Activated CD4-positive, alpha-beta T cell treated with anti-CD3 and anti-CD28 coated beads for 1 hour (primary cell): ENCODE data around the gene SPINDOC.

Experiments
- DNase-seq: peaks from one replicate; pipeline ENCODE4 v3.0.0-alpha.2; 2020

The SPINDOC gene

GRCh38 chr11:63834535-63835157 is 21.4 kb downstream of the SPINDOC start:
- no peak for DNase-seq

DNA sequence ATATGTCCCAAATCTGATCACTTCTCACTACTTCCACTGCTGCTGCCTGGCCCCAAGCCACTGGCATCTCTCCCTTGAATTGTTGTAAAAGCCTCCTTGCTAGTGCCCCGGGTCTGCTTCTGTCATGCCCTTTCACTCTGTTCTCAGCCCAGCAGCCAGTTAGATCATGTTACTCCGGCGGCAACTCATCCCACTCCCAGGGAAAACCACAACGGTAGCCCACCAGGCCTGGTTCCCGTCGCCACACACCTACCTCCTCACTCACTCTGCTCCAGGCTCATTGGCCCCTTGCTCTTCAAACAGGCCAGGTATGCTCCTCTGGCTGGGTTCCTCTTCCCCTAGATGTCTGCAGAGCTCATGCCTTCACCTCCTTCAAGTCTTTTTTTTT is 21.9 kb downstream of the SPINDOC start:
- no peak for DNase-seq

DNA sequence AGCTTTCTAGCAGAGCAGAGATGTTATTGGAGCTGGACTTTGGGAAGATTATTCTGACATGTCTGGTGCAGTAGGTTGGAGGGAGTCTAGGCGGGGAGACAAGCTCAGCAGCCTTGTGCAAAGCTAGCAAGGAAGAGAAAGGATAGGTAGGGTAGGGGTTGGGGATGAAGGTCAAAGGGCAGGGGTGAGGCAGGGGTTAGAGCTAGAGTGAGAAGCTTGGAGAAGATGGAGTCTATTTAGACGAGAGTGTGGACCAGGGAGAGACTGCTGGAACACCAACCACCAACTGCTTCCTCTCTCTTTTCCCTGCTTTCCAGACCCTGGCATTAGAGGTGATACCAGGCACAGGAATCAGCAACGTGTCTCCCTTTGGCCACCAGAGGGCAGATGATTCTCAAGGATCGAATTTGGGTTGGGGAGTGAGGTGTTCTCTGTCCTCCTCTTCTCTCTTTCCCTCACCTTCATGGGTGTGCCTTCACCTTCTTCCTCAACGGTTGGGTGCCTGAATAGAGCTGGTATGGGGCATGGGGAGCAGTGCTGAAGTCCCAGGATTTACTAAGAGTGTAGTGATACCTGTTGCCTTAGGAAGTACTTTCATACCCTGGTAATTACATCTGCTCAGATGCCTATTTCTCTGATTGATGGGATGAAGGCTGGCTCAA is 23.9 kb downstream of the SPINDOC start:
- peak; percentile 59 for DNase-seq

DNA sequence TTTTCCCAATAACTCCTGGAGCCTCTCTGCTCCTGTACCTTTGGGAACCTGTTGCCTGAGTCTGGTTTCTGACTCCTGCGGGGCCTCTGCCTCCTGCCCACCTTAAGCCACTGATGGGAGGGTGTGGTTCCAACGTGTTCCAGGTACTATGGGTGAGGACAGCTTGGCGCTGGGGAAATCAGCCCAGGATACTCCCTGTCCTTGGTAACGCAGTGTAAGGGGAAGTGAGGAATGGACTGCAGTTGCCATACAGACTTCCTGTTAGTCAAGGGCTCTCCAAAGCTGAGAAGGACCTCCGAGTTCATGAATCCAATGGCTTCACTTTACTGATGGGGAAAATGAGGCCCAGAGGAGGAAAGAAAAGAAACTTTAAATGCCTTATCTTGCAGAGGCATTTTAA is 24.5 kb downstream of the SPINDOC start:
- DNase-seq, result no peak

DNA sequence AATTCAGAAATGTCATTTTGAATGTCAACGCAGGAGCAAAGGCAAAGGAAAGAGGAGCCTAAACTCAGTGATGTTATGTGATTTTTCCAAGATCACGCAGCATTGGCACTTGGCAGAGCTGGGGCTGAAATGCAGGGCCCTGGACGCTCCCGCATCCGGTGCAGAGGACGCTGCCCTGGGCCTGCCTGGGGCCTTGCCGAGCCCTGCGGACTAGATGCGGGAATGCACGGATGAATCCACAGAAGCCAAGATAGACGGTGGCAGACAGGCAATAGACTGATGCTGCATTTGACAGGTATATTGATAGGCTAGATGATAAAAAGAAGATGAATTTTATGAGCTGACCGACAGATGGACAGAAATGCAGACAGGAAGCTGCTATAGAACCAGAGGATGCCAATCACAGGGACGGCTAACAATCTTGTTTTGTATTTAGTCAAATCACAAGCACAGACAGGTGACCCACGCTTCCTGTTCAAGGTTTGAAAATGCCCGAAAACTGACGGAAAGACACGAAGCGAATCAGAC is 25.0 kb downstream of the SPINDOC start:
- no peak for DNase-seq

GRCh38 chr11:63838678-63839507 is 25.6 kb downstream of the SPINDOC start, which contains the start of gene MARK2:
Gene MARK2, plus strand, starts transcription at chr11:63839110. Its CDS starts 397 bp downstream, at chr11:63839507.
- peak; percentile 100 for DNase-seq

GRCh38 chr11:63839508-63840355 is 26.5 kb downstream of the SPINDOC start:
- DNase-seq, result no peak

DNA sequence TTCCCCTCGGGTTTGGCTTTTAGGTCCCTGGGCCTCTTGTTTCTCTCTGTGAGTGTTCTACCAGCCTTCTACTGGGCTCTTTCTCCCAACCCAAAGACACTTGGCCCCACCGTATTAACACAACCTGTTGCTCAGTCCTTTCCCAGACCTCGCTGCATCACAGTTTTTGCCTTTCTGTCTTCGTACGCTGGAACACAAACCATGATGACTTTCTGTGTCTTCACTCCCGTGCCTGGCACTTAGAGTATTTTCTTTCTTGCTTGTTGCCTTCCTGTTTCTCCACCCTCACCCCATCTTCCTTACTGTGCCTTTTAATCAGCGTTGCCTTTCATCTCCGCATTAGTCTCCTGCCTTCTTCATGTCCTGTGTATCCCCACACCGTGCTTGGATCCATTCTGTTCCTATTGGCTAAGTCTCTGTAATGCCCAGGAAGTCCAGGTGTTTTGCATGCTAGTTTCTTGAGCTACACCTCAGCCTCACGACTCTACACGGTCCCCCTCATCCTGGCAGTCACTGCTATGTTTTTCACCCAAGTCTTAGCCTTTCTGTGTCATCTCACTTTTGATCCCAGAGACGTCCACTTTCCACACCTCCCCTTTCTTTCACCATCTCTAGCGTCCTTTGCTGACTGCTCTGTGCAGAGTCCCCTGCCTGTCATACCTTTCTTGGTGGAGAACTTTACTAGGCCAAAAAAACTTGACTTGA is 27.3 kb downstream of the SPINDOC start:
- no peak for DNase-seq

- DNase-seq, result no peak
Measured at GRCh38 chr11:63841554-63841953, 28.3 kb downstream of the SPINDOC start.

DNA sequence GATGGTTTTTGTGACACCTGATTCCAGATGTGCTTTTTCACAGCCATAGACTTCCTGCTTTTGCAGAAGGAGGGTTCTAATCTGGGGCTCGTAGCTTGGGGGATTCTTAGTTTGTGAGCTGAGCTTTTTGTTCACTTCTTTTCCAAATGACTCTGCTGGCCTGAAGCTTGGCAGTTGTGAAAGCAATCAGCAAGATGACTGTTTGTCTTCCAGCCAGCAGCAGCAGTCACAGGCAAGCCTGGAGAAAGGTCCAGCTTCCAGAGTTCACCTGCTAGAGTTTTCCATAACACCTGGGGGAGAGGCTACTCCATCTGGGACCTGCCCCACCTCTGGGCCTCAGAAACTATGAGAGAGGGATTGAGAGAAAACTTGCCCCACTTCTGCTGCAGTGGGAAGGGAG is 29.8 kb downstream of the SPINDOC start:
- no peak for DNase-seq

DNA sequence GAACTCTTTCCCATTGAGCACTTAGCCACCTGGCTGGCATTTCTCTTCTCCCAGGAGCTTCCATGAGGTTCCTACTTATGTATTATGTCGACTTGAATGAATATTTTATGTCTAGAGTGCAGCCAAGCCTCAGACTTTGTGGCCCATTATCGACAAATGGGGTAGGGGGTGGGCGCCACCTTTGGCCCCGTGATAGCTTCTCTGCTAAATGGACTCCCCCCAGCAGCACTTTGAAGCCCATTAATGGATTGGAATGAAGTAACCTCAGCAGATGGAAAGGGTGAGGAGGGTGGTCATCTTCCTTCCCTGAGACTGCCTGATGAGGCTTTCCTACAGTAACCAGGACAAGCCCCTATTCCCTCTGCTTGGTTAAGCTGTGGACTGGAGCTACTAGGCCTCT is 31.6 kb downstream of the SPINDOC start:
- DNase-seq, result no peak

DNA sequence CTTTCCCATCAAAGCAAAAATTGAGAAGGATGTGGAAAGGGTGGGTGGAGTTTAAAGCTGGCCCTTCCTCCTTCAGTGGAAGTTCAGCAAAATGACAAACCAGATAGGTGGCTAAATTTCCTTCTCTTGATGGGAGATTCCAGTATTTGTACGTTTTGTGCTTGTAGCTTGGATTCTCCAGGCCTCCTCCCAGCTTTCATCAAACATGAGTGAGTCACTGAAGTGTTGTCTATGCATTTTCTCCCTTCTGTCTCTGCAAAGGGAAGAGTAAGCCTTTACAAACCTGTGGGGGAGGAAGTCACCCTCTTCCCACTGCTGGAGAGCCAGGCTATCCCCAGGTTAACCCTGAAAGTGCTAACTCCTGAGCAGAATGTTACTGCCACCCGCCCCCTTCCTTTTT is 32.0 kb downstream of the SPINDOC start:
- no peak for DNase-seq

DNA sequence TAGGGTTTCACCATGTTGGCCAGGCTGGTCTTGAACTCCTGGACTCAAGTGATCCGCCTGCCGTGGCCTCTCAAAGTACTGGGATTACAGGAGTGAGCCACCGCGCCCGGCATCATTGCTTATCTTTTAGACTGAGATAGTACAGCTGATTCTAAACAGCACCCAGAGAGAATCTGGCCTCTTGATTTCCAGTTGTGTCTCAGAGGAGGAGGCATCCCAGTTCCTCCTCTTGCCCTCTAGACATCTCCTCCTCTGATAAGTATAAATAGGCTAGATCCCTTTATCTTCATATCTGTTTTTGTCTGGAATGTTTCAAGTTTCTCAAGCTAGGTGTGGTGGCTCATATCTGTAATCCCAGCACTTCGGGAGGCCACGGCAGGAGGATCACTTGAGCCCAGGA is 32.7 kb downstream of the SPINDOC start:
- DNase-seq, result no peak

DNA sequence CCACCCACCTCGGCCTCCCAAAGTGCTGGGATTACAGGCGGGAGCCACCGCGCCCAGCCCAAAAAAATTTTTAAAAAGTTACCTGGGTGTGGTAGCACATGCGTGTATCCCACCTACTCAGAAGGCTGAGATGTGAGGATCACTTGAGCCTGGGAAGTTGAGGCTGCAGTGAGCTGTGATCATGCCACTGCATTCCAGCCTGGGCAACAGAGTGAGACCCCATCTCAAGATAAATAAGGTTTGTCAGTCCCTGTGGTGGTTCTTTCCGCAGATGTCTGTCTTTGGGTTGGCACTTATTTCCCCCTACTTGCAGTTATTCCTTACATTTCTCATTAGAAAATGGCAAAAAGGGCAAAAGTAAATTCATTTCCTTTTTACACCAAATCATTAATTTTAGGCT is 33.6 kb downstream of the SPINDOC start:
- DNase-seq, result no peak

DNA sequence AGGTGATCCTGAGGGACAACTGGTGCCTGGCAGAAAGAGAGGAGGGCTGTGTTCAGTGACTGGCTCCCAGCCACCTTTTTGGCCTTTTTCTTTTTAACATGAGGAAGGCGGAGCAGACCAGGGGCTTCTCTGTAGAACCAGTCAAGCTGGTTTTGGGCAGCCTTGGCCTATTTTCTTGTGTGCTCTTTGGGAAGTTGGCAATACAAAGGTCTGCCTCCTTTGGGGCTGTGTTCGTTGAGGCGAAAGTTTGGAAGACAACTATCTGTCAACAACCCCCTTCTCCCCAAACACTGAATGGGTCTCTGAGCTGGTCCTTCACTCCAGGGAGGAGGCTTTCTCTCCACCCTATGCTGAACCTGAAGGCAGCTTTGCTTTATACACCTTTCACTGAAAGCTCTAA is 34.1 kb downstream of the SPINDOC start:
- DNase-seq, result no peak

GRCh38 chr11:63849691-63850090 is 36.4 kb downstream of the SPINDOC start:
- no peak for DNase-seq

DNA sequence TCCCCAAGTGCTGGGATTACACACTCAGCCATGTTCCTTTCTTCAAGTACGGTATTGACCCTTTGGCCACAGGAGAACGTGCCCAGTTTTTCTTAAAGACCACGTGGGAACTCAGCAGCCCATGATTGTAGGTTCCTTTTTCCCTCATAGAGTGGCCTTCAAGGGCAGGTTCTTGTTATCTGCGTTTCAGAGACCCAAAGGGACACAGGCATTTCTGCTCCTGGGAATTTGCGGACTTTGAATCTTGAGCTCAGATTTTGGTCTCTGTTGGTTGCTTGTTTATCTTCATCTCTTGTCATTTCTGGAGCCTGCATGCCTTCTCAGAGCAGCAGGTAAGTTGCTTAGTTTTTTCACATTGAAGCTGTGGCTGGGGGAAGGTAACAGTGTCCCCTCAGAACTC is 37.7 kb downstream of the SPINDOC start:
- DNase-seq, result no peak

DNA sequence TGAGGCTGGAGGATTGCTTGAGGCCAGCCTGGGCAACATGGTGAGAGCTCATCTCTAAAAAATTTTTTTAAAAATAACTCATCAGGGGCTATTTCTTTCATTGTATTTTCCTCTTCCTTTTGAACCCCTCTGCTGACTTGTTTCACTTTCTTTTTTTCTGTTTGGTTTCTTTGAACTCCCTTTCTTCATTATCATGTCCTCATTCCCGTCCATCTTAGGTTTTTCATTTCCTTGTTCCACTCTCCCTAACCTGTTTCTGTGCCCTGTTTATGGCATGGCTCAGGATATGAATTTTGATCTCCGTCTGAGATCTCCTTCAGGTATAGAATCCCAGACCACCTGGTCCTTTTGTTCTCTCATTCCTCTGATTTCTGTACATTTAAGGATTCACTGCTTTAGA is 38.1 kb downstream of the SPINDOC start:
- no peak for DNase-seq

- no peak for DNase-seq
Measured at GRCh38 chr11:63853476-63853875, 40.2 kb downstream of the SPINDOC start.

DNA sequence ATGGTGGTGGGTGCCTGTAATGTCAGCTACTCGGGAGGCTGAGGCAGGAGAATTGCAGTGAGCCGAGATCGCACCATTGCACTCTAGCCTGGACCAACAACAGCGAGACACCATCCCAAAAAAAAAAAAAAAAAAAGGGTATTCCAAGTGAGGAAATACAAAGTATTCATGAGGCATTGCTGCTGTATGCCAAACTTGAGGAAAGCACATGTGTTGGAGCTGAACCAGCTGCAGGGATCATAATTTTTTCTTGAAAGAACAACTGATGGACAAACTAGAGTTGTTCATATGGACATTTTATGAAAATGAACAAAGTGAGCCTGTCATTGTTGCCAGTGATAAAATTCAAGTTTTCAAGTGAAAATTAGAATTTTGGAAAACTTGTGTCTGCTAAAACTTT is 41.4 kb downstream of the SPINDOC start:
- DNase-seq, result no peak

- no peak for DNase-seq
Measured at GRCh38 chr11:63855975-63856374, 42.7 kb downstream of the SPINDOC start.
